Suprapubic skin (tissue), 4 donors: ENCODE data around the gene HNF1A. TPM values are rescaled to one million over a fixed set of nuclear protein-coding genes. Genes with fewer than 3 reads are reported as not detected.

Source experiments
- DNase-seq, 2 donors: peaks; one replicate each; pipeline ENCODE4 v3.0.0-alpha.2; 2019; ENCODE audit warnings: low spot score in 2 of 2
- H3K27ac ChIP-seq: fragments of 200-600 bp; sonication (generic); one replicate; pipeline ENCODE4 v1.5.1; 2019
- H3K27me3 ChIP-seq: fragments of 200-600 bp; sonication (generic); one replicate; pipeline ENCODE4 v1.5.1; 2019
- H3K36me3 ChIP-seq: fragments of 200-600 bp; sonication (generic); one replicate; pipeline ENCODE4 v1.5.1; 2019
- H3K4me1 ChIP-seq: fragments of 200-600 bp; sonication (generic); one replicate; pipeline ENCODE4 v1.5.1; 2019
- H3K4me3 ChIP-seq: fragments of 200-600 bp; sonication (generic); one replicate; pipeline ENCODE4 v1.5.1; 2019; ENCODE audit warnings: mild to moderate bottlenecking
- H3K9me3 ChIP-seq: fragments of 200-600 bp; sonication (generic); one replicate; pipeline ENCODE4 v1.5.1; 2019
- EP300 ChIP-seq: sonication (generic); formaldehyde crosslinking; IDR thresholded peaks from one replicate; pipeline ENCODE4 v1.6.1; 2017; ENCODE audit warnings: antibody characterized with exemption
- POLR2A ChIP-seq, 2 donors: fragments of 450-650 bp; IDR thresholded peaks; one replicate each; pipeline ENCODE4 v1.6.1; 2017; ENCODE audit warnings: antibody characterized with exemption in 2 of 2, mild to moderate bottlenecking in 2 of 2, moderate library complexity in 2 of 2
- POLR2AphosphoS5 ChIP-seq, 3 donors: sonication (generic); formaldehyde crosslinking; IDR thresholded peaks; one replicate each; pipeline ENCODE4 v1.6.1; 2017; ENCODE audit warnings: antibody characterized with exemption in 3 of 3
- WGBS: methylation state at CpG from one replicate; pipeline ENCODE4 v1.1.5; 2018; 5-methylcytosine and 5-hydroxymethylcytosine counted together
- total RNA-seq, 4 donors: library from RNA; depleted of rRNA; stranded (reverse); fragments of >200 nt; gene quantifications; one replicate each; pipeline ENCODE4 v1.1.0, GENCODE V29; 2016
- TF ChIP-seq, protein P1 (sequence below), 2 donors: fragments of 200-600 bp in 1 of 2; fragments of 450-650 bp in 1 of 2; sonication (generic) in 1 of 2; IDR thresholded peaks; one replicate each; pipeline ENCODE4 v1.5.1; 2016 to 2019; ENCODE audit warnings: antibody characterized with exemption in 2 of 2, mild to moderate bottlenecking in 1 of 2, moderate library complexity in 1 of 2

HNF1A gene
- total RNA-seq, 4 donors from 2014 or later: 0.57 TPM; not detected in 3

DNA sequence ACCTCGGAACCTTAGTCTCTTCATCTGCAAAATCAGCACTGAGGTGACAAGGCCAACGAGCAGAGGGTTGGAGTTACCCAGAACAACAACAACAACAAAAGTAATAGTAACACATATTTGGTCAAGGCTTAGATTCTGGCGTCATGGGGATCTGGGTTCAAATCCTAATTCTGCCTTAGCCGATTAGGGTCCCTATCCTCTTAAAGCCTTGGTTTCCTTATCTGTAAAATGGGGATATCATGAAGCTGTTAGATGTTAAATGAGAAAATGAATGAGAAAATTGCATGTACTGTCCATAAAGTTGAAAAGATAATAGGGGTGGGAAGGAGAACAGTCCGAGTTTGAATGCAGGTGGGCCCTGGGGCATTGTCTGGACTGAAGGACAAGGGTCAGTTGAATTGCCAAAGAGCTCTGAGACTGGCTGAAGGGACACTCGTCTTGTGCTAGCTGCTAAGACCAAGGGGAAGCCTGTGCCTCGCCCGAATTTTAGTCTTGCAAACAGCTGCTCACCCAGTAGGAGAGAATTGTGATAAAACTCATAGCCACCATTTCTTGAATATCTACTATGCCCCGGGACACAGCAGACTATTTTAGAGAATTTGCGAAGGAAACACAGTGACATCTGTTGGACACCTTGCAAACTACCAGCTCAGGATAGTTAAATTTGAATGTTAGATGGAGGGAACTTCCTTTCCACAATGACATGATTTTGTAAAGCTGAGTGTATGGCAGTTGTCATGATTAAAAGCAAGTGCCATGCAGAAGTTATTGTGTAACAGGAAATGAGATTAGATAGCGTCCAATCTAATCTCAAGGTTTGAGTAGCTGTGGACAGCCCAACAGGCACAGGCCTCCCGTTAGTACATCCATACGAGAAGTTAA, 6.8 kb upstream of the HNF1A start:
- no peaks in the 10 kb centered on the region for H3K27me3 ChIP-seq
- WGBS: 40% methylated on average over 13 of the region's 13 CpGs
- no peaks in the 10 kb centered on the region for H3K4me1 ChIP-seq
- TF ChIP-seq EP300: no peak
- TF ChIP-seq, protein P1, sequence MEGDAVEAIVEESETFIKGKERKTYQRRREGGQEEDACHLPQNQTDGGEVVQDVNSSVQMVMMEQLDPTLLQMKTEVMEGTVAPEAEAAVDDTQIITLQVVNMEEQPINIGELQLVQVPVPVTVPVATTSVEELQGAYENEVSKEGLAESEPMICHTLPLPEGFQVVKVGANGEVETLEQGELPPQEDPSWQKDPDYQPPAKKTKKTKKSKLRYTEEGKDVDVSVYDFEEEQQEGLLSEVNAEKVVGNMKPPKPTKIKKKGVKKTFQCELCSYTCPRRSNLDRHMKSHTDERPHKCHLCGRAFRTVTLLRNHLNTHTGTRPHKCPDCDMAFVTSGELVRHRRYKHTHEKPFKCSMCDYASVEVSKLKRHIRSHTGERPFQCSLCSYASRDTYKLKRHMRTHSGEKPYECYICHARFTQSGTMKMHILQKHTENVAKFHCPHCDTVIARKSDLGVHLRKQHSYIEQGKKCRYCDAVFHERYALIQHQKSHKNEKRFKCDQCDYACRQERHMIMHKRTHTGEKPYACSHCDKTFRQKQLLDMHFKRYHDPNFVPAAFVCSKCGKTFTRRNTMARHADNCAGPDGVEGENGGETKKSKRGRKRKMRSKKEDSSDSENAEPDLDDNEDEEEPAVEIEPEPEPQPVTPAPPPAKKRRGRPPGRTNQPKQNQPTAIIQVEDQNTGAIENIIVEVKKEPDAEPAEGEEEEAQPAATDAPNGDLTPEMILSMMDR (IDR thresholded peaks at IDR 0.05): peak; percentile 52 to 69
- H3K27ac ChIP-seq: no peak overlapping the region
- no peaks in the 10 kb centered on the region for H3K9me3 ChIP-seq
- DNase-seq: no peak
- no peaks in the 10 kb centered on the region for H3K36me3 ChIP-seq
- no peak overlapping the region for H3K4me3 ChIP-seq

DNA sequence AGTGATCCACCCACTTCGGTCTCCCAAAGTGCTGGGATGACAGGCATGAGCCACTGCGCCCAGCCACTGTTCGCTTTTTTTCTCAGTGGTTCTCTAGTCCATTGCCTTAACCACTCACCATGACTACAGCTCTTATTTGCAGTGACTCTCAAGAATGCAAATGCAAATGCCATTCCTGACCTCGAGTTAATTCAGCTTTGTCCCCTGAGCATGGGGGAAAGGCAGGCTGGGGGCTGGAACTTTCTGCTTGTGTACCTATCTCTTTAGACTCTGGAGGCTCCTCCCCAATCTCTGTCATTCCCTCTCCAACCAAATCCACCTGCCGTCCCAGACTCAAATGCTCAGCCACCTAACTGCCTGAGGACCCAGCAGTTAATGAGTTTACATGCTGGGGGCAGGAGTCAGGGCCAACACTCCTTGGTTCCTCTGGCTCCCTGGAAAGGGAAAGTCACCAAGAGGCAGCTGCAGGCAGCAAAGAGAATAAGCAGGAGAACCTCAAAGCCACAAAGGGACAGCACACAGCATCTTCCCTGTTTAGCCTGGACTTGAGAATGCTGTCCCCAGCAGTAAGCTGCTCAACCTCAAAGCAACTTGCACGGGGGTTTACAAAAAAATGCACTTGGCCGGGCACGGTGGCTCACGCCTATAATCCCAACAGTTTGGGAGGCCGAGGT, 5.3 kb upstream of the HNF1A start:
- Histone ChIP-seq H3K4me3 (no peak overlapping the region), H3K27me3 (no peaks in the 10 kb centered on the region), H3K36me3 (no peaks in the 10 kb centered on the region), H3K27ac (no peak overlapping the region), H3K4me1 (no peaks in the 10 kb centered on the region), H3K9me3 (no peaks in the 10 kb centered on the region)
- TF ChIP-seq EP300: no peak
- TF ChIP-seq, protein P1 (IDR thresholded peaks at IDR 0.05): no peak
- no peak for TF ChIP-seq POLR2A (IDR thresholded peaks at IDR 0.05)
- no peak for TF ChIP-seq POLR2AphosphoS5 (IDR thresholded peaks at IDR 0.05)
- no peak for DNase-seq
- WGBS: 61% methylated on average over 10 of the region's 10 CpGs

DNA sequence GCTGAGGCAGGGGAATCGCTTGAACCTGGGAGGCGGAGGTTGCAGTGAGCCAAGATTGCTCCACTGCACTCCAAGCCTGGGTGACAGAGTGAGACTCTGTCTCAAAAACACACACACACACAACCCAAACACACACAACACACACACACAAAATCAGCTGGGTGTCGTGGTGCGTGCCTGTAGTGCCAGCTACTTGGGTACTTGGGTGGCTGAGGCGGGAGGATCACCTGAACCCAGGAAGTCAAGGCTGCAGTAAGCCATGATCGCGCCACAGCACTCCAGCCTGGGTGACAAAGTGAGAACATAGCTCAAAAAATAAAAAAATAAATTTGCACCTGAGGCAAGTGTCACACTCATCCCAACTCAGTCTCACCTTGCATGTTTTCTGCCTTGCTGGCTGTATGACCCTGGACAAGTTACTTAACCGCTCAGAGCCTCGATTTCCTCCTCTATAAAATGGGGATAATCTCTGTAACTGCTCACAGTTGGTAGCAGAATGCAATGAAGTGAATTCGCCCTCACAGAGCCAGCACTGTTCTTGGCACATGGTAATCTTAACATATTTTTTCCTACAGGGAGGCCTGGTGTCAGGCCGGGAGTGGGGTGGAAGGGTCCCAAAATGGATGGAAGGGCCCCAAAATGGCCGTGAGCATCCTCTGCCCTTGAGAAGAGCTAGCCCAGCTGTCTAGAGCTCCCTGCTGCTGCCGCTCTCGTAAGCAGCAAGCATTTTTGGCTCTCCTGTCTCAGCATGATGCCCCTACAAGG, 630 bp upstream of the HNF1A start:
- TF ChIP-seq EP300 (no peak), POLR2A (IDR thresholded peaks at IDR 0.05) (no peak), POLR2AphosphoS5 (IDR thresholded peaks at IDR 0.05) (no peak)
- TF ChIP-seq, protein P1 (IDR thresholded peaks at IDR 0.05): no peak
- Histone ChIP-seq H3K4me3 (no peak overlapping the region), H3K9me3 (no peaks in the 10 kb centered on the region), H3K36me3 (no peaks in the 10 kb centered on the region), H3K27me3 (no peaks in the 10 kb centered on the region), H3K27ac (no peak overlapping the region), H3K4me1 (no peaks in the 10 kb centered on the region)
- no peak for DNase-seq
- 92% methylated on average over 14 of the region's 14 CpGs for WGBS

DNA sequence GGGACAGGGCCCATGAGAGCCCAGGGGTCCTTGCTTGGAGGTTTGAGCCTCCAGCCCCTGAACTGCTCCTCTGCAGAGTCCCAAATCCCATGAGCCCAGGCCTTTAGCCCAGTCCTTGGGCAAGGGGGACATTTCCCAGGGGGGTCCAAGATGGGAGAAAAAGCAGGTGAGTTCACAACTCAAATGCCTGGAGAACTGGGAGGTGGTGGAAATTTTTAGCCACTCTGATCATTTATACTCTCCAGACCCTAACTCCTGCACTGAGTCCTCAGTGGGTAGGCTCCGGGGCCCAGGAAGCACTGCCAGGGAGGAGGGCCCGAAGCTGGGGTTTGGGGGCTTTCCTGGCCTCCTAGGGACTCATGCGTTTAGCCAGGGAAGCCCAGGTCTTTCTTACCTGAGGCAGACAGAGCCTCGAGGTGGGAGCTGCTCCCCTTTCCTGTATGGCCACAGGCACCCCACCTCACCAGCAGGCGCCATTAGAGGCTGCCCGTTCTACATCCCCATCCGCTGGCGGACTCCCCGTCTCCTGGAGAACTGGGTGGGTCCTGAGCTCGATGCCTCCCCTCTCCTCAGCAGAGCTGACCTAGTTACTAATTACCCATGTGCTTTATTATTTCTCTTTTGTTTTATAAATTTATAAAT, 998 bp downstream of the HNF1A start:
- H3K27ac ChIP-seq: no peak overlapping the region
- H3K9me3 ChIP-seq: no peaks in the 10 kb centered on the region
- H3K36me3 ChIP-seq: no peaks in the 10 kb centered on the region
- H3K4me1 ChIP-seq: no peaks in the 10 kb centered on the region
- DNase-seq: no peak
- H3K27me3 ChIP-seq: no peaks in the 10 kb centered on the region
- no peak for TF ChIP-seq POLR2AphosphoS5 (IDR thresholded peaks at IDR 0.05)
- TF ChIP-seq POLR2A (IDR thresholded peaks at IDR 0.05): no peak
- no peak for TF ChIP-seq EP300
- TF ChIP-seq, protein P1 (IDR thresholded peaks at IDR 0.05): no peak
- no peak overlapping the region for H3K4me3 ChIP-seq
- WGBS: 79% methylated on average over 10 of the region's 10 CpGs
